Measurements from ENCODE around the gene PLXNA4.

DNA sequence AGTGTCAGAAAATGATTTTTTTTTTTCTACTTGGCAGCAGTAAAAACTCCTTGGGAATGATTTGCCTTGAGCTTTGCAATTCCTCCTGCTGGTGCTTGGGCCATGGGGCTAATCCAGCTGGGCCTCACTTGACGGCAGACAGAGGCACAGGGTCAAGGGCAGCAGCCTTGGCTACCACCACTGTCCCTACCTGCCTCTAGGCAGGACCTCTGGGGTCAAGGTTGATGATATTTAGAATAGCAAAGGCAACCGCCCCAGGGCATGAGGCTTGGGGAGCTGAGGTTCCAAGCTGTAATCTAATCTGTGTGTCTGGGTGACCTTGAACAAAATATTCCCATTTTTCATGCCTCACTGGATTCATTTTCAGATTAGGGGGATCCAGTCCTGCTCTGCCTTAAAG lies 327.4 kb downstream of the PLXNA4 start:
- TF ChIP-seq, protein P1, sequence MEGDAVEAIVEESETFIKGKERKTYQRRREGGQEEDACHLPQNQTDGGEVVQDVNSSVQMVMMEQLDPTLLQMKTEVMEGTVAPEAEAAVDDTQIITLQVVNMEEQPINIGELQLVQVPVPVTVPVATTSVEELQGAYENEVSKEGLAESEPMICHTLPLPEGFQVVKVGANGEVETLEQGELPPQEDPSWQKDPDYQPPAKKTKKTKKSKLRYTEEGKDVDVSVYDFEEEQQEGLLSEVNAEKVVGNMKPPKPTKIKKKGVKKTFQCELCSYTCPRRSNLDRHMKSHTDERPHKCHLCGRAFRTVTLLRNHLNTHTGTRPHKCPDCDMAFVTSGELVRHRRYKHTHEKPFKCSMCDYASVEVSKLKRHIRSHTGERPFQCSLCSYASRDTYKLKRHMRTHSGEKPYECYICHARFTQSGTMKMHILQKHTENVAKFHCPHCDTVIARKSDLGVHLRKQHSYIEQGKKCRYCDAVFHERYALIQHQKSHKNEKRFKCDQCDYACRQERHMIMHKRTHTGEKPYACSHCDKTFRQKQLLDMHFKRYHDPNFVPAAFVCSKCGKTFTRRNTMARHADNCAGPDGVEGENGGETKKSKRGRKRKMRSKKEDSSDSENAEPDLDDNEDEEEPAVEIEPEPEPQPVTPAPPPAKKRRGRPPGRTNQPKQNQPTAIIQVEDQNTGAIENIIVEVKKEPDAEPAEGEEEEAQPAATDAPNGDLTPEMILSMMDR (optimal IDR thresholded peaks at IDR 0.05 in 1 of 3, IDR thresholded peaks at IDR 0.05 in 1 of 3, conservative IDR thresholded peaks at IDR 0.05 in 1 of 3; ENCODE audit: extremely low read depth in 1 of 3, insufficient read depth in 2 of 3, low read length in 3 of 3): no peak
- no peak for TF ChIP-seq EZH2 (IDR thresholded peaks at IDR 0.05; ENCODE audit: low read length)

Measured in keratinocyte (primary cell).